Activated CD4-positive, CD25-positive, alpha-beta regulatory T cell treated with anti-CD3 and anti-CD28 coated beads, Interleukin-2, amount 50 U/mL, for 24 hours (primary cell): ENCODE results near the gene ADAM17.
"Not testable (repeated sequence)": the region's sequence is repeated elsewhere in the genome, so short reads cannot be mapped to it uniquely, and the experiment has no call there.

Experiments used
- ATAC-seq, 2 donors: fragments of 150-1000 bp; cut with Tn5 transposase; one replicate each; pipeline ENCODE4 v1.10.0; 2021; ENCODE audit warnings: mild to moderate bottlenecking in 1 of 2, moderate library complexity in 1 of 2

Gene ADAM17

GRCh38 chr2:9565436-9566153 lies 10.0 kb upstream of the ADAM17 start:
- no peak for ATAC-seq

- no peak for ATAC-seq
Measured at GRCh38 chr2:9560628-9561027, 5.0 kb upstream of the ADAM17 start.

- no peak for ATAC-seq
Measured at GRCh38 chr2:9558948-9559381, 3.3 kb upstream of the ADAM17 start.

DNA sequence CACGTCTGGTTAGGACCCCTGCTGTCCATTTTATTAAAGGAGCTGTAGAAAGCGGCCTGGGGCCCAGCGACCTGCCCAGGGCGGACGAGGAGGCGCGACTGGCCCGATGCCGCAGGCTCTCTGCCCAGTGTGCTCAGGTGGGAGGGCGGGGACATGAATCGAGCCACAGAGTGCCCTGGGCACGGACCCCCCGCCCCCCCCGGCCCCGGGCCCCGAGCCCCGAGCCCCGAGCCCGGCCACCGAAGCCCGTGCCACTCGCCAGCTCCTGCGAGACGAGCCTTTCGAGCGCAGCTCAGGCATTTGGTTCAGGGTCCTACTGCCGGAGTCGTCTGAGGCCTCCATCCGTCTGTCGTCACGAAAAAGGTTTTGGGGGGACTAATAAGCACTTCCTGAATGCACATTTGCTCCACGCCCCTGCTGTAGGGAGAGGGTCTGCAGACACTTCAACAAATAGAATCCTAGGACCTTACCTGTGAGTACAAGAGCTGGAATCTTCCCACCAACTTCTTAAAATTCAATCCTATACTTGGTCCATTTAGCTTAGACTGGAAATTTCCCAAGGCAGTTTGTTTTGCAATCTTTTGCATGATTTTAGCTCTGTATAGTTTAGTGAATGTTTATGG lies 602 bp upstream of the ADAM17 start:
- ATAC-seq, result peak in 1 of 2 donors; percentile 20

DNA sequence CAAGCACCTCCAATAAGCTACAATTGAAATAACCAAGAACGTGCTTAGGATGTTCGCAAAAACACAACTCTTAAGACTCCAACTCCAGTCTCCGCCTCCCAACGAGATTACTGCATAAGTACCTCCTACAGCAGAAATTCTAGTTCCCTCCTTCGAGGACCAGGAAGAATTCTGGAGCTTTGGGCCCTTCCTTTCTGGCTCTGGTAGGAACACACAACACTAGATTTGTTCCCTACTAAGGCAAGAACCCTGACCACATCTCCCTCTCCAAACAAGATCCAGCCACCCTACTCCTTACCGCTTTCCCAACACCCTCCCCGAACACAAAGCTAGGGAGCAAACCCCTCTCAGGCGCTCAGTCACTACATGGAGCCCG lies 721 bp downstream of the ADAM17 start:
- no peak for ATAC-seq

GRCh38 chr2:9552219-9553178 lies 3.1 kb downstream of the ADAM17 start:
- ATAC-seq, result peak; percentile 41 to 50

DNA sequence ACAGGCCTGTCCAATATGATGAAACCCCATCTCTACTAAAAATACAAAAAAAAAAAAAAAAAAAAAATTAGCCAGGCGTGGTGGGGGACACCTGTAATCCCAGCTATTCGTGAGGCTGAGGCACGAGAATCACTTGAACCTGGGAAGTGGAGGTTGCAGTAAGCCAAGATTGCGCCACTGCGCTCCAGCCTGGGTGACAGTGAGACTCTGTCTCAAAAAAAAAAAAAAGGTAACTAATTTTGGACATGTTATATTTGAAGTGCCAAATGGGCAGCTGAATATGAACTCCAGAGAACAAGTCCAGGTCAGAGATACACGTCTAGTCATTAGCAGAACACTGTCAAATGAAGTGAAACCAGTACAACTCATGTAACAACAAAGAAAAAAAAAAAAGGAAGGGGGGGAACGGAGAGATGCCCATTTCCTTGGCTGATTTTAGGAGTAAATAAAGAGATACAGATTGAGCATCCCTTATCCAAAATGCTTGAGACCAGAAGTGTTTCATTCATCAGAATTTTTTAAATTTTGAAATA lies 4.7 kb downstream of the ADAM17 start:
- not testable (repeated sequence) for ATAC-seq

DNA sequence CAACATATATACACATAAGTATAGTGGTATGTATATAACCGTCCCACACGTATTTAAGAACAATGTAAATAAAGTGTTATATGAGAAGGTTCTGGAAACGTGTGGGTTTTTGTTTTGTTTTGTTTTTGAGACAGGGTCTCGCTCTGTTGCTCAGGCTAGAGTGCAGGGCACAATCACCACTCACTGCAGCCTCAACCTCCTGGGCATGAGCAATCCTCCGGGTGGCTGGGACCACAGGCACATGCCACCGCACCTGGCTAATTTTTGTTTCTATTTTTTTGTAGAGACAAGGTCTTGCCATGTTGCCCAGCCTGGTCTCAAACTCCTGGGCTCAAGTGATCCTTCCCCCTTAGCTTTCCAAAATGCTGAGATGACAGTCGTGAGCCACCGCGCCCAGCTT lies 6.2 kb downstream of the ADAM17 start:
- no peak for ATAC-seq

- ATAC-seq, result peak; percentile 57 to 58
Measured at GRCh38 chr2:9548506-9548905, 7.1 kb downstream of the ADAM17 start.

DNA sequence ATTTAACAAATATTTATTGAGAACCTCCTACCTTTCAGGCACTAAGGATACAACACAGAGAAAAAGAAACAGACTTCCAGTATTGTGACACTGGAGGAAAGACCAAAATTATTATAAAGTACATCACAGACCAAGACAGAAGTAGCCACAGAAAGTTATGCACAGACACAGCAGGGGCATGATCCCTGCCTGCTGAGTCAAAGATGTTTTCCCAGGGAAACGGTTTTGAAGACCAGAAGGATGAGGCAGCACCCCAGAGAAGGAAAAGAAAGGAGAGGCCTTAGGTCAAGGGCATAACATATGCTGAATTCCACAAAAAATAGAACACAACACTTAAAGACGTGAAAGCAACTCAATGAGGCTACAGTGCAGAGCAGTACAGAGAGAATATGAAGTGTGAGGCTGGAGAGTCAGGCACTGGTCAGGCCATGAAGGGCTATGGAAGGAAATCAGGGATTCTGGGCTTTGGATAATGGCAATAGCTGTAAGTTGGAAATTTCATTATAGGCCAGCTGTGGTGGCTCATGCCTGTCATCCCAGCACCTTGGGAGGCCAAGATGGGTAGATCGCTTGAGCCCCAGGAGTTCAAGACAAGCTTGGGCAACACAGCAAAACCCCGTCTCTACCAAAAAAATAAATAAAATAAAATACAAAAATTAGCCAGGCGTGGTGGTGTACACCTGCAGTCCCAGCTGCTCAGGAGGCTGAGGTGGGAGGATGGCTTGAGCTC lies 8.2 kb downstream of the ADAM17 start:
- no peak for ATAC-seq

DNA sequence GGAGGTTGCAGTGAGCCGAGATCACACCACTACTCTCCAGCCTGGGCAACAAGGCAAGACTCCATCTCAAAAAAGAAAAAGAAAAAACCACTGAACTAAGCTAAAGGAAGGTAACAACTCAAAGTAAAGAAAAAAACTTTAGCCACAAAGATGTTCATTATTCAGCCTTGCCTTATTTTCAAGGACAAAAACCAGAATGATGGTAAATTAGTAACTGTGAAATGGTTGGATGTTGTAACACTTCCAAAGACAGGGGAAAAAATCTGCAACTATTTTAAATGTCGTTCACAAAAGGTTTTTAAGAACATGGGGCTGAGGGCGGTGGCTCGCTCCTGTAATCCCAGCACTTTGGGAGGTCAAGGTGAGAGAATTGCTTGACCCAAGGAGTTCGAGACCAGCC lies 10.1 kb downstream of the ADAM17 start:
- ATAC-seq, result no peak

- ATAC-seq, result no peak
Measured at GRCh38 chr2:9543557-9543956, 12.1 kb downstream of the ADAM17 start.

DNA sequence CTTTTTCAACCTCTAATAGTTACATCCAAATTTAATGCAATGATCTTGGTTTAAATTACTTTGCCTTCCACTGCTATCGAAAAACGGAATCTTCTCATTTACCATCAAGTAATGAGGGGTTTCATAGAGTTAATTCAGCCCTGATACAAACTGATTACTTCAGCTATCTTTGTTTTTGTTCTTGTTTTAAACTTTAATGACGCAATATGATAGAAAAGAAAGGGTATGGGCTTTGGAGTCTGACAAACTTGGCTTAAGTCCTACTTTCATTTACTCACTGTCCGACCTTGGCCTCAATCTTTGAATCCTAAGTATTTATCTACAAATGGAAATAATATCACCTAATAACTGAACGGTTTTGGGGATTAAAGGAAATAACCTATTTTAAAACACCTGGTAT lies 16.1 kb downstream of the ADAM17 start:
- ATAC-seq, result no peak

GRCh38 chr2:9538000-9538507 lies 17.6 kb downstream of the ADAM17 start:
- ATAC-seq, result no peak

- no peak for ATAC-seq
Measured at GRCh38 chr2:9536504-9536903, 19.1 kb downstream of the ADAM17 start.

DNA sequence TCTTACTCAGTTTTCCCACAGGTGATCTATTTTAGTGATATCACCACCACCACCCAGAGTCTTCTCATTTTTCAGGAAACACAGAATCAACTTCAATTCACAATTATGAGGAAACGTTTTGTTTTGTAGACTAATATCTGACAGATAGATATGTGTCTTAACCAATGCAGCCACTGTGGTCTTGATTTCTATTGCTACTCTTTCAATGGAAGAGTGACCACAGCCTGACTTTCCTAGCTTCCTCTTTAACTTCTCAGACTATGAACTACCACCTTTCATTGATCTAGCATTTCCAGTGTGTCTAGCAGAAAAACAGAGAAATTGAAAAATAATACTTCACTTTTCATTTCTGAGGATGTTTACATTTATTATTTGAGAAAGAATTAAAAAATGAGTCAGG lies 20.5 kb downstream of the ADAM17 start:
- no peak for ATAC-seq

DNA sequence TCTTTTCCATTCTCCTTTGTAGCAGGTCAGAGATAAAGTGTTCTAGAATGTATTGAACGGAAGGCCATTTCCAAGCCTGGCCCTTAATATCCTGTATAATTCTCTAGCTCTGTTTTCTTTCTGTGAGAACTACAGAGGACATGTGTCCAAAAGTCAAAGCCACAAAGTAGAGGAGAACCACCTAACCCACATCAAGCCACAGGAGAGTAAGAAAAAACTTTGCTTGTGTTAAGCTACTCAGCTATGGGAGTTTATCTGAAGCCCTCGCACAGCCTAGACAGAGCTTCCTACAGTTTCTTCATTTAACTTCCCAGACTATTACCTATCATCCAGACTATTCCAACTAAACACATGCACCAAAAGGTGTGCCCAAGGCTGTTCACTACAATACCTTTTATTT lies 22.0 kb downstream of the ADAM17 start:
- no peak for ATAC-seq

GRCh38 chr2:9532421-9532820 lies 23.2 kb downstream of the ADAM17 start:
- ATAC-seq, result no peak

DNA sequence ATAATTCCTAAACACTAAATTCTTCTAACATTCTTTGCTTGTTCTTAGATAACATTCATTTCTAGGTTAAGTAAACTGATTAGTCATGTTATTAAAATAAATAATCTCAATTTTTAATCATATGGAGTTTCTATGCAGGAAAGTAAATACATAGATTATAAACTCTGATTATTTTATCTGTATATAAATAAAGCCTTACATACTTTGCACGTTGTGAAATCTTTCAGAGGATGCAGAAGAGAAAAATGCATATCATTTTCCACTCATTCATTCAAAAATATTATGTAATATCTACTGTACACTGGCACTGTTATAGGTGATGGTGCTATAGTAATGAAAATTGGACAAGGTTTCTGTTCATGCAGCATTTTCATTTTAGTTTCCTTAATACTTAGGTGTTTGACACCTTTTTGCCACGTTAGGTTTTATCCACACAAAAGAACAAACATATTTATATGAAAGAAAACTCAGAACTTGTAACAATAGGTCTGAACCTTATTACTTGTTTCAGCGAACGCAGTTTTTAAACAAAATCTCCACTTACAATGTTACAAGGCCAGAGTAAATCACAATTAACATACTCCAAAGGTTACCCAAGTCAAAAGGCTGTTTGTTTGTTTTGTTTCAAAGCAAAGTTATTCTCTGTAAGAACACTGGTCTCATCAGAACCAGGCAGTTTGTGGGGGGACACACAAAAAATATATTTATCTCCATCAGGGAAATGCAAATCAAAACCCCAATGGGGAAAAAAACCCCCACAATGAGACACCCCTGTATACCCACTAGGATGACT lies 27.4 kb downstream of the ADAM17 start:
- no peak for ATAC-seq

- ATAC-seq, result no peak
Measured at GRCh38 chr2:9525266-9525665, 30.4 kb downstream of the ADAM17 start.

DNA sequence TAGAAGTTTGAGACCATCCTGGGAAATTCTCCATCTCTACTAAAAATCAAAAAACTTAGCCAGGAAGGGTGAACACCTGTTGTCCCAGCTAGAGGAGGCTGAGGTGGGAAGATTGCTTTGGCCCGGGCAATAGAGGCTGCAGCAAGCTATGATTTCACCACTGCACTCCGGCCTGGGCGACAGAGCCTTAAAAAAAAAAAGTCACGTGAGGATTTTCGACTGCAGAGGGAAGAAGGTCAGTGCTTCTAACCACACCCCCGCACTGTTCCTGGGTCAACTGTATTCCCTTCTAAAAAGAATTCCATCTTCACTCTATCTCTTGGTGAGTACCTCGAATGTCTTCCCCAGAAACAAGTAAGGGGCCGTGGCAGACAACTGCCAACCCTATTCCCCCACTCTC lies 31.3 kb downstream of the ADAM17 start:
- ATAC-seq, result no peak
